RWPE2 (cell line): ENCODE data around the gene MYZAP.

Experiments used
- ATAC-seq: fragments of 200-7000 bp; cut with Tn5 transposase; 3 replicates; pipeline ENCODE4 v1.9.1; 2021; ENCODE audit warnings: low read depth
- DNase-seq: peaks from one replicate; pipeline ENCODE4 v3.0.0-alpha.2; 2020; ENCODE audit warnings: low spot score
- H3K27ac ChIP-seq: fragments of 450-650 bp; 2 replicates; pipeline ENCODE4 v1.5.1; 2017; ENCODE audit warnings: mild to moderate bottlenecking; ENCODE audit not compliant: poor library complexity, severe bottlenecking
- H3K27me3 ChIP-seq: fragments of 250-450 bp; sonication (Bioruptor Pico); 2 replicates; pipeline ENCODE4 v1.5.1; 2021; ENCODE audit warnings: mild to moderate bottlenecking, moderate library complexity; ENCODE audit not compliant: insufficient read depth, poor library complexity, severe bottlenecking
- H3K36me3 ChIP-seq: fragments of 250-450 bp; sonication (Bioruptor Pico); 2 replicates; pipeline ENCODE4 v1.5.1; 2020; ENCODE audit warnings: low read depth, mild to moderate bottlenecking, moderate library complexity
- H3K4me1 ChIP-seq: fragments of 250-450 bp; sonication (Bioruptor Pico); 2 replicates; pipeline ENCODE4 v1.5.1; 2021; ENCODE audit warnings: mild to moderate bottlenecking, moderate library complexity; ENCODE audit not compliant: insufficient read depth, poor library complexity, severe bottlenecking
- H3K4me3 ChIP-seq: fragments of 250-450 bp; sonication (Bioruptor Pico); 2 replicates; pipeline ENCODE4 v1.5.1; 2021; ENCODE audit warnings: mild to moderate bottlenecking, moderate library complexity; ENCODE audit not compliant: severe bottlenecking
- H3K9me3 ChIP-seq: fragments of 250-450 bp; sonication (Bioruptor Pico); 2 replicates; pipeline ENCODE4 v1.5.1; 2021; ENCODE audit warnings: mild to moderate bottlenecking, moderate library complexity; ENCODE audit not compliant: severe bottlenecking
- TF ChIP-seq, protein P1 (sequence below): fragments of 450-650 bp; IDR thresholded peaks from one replicate; pipeline ENCODE4 v1.5.1; 2017; ENCODE audit warnings: mild to moderate bottlenecking, moderate library complexity; ENCODE audit not compliant: poor library complexity, severe bottlenecking

The MYZAP gene

GRCh38 chr15:57554812-57555179 lies 36.9 kb upstream of the MYZAP start:
- ATAC-seq (no peak), DNase-seq (no peak)
- TF ChIP-seq, protein P1, sequence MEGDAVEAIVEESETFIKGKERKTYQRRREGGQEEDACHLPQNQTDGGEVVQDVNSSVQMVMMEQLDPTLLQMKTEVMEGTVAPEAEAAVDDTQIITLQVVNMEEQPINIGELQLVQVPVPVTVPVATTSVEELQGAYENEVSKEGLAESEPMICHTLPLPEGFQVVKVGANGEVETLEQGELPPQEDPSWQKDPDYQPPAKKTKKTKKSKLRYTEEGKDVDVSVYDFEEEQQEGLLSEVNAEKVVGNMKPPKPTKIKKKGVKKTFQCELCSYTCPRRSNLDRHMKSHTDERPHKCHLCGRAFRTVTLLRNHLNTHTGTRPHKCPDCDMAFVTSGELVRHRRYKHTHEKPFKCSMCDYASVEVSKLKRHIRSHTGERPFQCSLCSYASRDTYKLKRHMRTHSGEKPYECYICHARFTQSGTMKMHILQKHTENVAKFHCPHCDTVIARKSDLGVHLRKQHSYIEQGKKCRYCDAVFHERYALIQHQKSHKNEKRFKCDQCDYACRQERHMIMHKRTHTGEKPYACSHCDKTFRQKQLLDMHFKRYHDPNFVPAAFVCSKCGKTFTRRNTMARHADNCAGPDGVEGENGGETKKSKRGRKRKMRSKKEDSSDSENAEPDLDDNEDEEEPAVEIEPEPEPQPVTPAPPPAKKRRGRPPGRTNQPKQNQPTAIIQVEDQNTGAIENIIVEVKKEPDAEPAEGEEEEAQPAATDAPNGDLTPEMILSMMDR = no peak
- Histone ChIP-seq H3K9me3 (no peaks in the 10 kb centered on the region), H3K27ac (peak overlapping the region; percentile 87), H3K4me3 (no peak overlapping the region), H3K27me3 (no peaks in the 10 kb centered on the region), H3K4me1 (peaks cover 39% of the 10 kb centered on the region), H3K36me3 (no peaks in the 10 kb centered on the region)

- ATAC-seq = no peak
- no peaks in the 10 kb centered on the region for H3K27me3 ChIP-seq
- no peak for DNase-seq
These were observed 36.4 kb upstream of the MYZAP start for GRCh38 chr15:57555270-57555669.

GRCh38 chr15:57556040-57556439 lies 35.7 kb upstream of the MYZAP start:
- DNase-seq = no peak
- TF ChIP-seq, protein P1 = no peak

More at GRCh38 chr15:57555270-57555669, 36.4 kb upstream of the MYZAP start:
- H3K4me3 ChIP-seq = no peak overlapping the region
- H3K27ac ChIP-seq = peak overlapping the region; percentile 87
- peaks cover 39% of the 10 kb centered on the region for H3K4me1 ChIP-seq
- H3K36me3 ChIP-seq = no peaks in the 10 kb centered on the region
- no peaks in the 10 kb centered on the region for H3K9me3 ChIP-seq
- TF ChIP-seq, protein P1 = no peak

GRCh38 chr15:57557267-57557666 lies 34.4 kb upstream of the MYZAP start:
- no peaks in the 10 kb centered on the region for H3K27me3 ChIP-seq
- no peak overlapping the region for H3K4me3 ChIP-seq
- TF ChIP-seq, protein P1 = no peak
- H3K4me1 ChIP-seq = peaks cover 25% of the 10 kb centered on the region
- DNase-seq (no peak), ATAC-seq (no peak)
- H3K9me3 ChIP-seq = no peaks in the 10 kb centered on the region
- H3K36me3 ChIP-seq = no peaks in the 10 kb centered on the region
- no peak overlapping the region for H3K27ac ChIP-seq

More at GRCh38 chr15:57556040-57556439, 35.7 kb upstream of the MYZAP start:
- Histone ChIP-seq H3K4me1 (peaks cover 32% of the 10 kb centered on the region), H3K9me3 (no peaks in the 10 kb centered on the region), H3K27me3 (no peaks in the 10 kb centered on the region), H3K27ac (no peak overlapping the region), H3K4me3 (no peak overlapping the region), H3K36me3 (no peaks in the 10 kb centered on the region)
- no peak for ATAC-seq

- Histone ChIP-seq H3K36me3 (no peaks in the 10 kb centered on the region), H3K4me3 (no peak overlapping the region), H3K9me3 (no peaks in the 10 kb centered on the region), H3K27me3 (no peaks in the 10 kb centered on the region), H3K4me1 (peaks cover 21% of the 10 kb centered on the region), H3K27ac (no peak overlapping the region)
- ATAC-seq = no peak
- no peak for DNase-seq
- TF ChIP-seq, protein P1 = no peak
These were observed 33.9 kb upstream of the MYZAP start for GRCh38 chr15:57557810-57558209.
